ENCODE measurements around the gene PGAP1.

The PGAP1 gene

DNA sequence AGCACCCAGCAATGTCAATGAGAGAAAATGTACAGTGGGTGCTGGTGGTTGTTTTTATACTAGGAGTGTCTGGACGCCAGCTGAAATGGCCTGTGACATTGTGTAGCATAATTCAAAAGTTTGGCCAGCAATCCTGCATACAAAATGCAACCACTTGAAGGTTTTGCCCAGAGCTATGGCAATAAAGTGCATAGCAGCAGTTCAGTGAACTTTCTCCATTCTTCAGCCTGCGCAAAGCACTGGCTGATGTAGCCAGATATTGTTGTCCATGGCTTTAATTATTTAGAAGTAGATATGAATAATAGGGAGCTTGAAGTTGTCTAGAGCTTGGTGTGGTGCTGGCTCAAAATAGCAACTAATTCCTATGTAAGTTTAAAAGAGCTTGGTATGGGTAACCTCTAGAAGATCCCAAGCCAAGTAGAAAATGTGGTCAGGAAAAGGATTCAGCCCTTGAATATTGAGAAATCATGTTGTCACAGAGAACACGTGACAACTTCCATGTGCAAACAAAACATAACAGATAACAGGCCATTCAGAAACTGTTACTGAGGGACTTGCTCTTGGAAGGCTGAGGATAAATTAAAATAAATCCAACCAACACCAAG is 33.3 kb upstream of the PGAP1 start:
- TF ChIP-seq CTCF (conservative IDR thresholded peaks at IDR 0.05; ENCODE audit: low read depth, low read length): no peak
- DNase-seq (ENCODE audit: low read depth): peak; percentile 39
- H3K4me3 ChIP-seq (ENCODE audit: low read depth, low read length): no peak overlapping the region

DNA sequence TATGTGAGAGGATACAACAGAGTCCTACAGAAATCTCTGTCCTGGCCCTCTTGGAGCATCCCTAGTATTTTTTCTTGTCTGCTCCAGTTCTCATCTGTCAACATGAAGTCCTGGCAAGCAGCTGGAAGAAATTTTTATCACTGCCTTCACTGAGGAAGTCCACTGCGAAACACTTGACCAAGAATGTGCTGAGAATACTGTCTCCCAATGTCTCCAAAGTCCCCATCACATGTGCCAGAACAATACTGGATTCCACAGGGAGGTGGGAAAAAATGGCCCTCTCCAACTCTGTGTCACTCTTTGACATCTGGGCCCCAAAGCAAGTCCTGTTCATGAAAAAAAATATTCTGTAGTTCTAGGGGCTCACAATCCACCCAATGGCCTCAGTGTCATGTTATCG is 32.8 kb upstream of the PGAP1 start:
- no peak for DNase-seq (ENCODE audit: low read depth)
- TF ChIP-seq CTCF (conservative IDR thresholded peaks at IDR 0.05; ENCODE audit: low read depth, low read length): no peak
- H3K4me3 ChIP-seq (ENCODE audit: low read depth, low read length): no peak overlapping the region

- TF ChIP-seq CTCF (conservative IDR thresholded peaks at IDR 0.05; ENCODE audit: low read depth, low read length): no peak
- DNase-seq (ENCODE audit: low read depth): no peak
- no peak overlapping the region for H3K4me3 ChIP-seq (ENCODE audit: low read depth, low read length)
Measured at GRCh38 chr2:196957881-196958525, 31.5 kb upstream of the PGAP1 start.

DNA sequence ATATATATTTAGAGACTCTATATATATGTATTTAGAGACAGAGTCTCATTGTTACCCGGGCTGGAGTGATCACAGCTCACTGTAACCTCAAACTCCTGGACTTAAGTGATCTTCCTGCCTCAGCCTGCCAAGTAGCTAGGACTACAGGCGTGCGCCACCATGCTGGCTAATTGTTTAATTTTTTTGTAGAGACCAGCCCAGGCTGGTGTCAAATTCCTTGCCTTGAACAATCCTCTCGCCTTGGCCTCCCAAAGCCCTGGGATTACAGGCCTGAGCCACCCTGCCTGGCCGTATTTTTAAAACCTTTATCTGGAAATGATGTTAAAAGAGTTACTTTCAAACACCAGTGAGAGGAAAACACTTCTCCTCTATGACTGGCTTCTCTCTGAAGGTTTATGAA is 30.9 kb upstream of the PGAP1 start:
- no peak for TF ChIP-seq CTCF (conservative IDR thresholded peaks at IDR 0.05; ENCODE audit: low read depth, low read length)
- DNase-seq (ENCODE audit: low read depth): no peak
- H3K4me3 ChIP-seq (ENCODE audit: low read depth, low read length): no peak overlapping the region

- no peak for DNase-seq (ENCODE audit: low read depth)
- H3K4me3 ChIP-seq (ENCODE audit: low read depth, low read length): no peak overlapping the region
- no peak for TF ChIP-seq CTCF (conservative IDR thresholded peaks at IDR 0.05; ENCODE audit: low read depth, low read length)
Measured at GRCh38 chr2:196956069-196956468, 29.6 kb upstream of the PGAP1 start.

DNA sequence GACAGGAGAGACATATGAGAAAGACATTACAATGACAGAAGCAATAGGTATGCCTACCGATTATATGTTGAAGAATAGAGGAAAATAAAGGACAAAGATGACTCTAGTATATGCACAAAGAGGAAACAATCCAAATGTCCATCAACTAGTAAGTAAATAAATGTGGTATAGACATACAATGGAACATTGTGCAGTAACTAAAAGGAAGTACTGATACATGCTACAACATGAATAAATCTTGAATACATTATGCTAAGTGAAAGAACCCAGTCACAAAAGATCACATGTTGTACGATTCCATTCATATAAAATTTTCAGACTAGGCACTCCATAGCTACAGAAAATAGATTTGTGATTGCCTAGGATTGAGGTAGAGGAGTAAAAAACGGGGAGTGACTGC is 28.5 kb upstream of the PGAP1 start:
- no peak for DNase-seq (ENCODE audit: low read depth)
- TF ChIP-seq CTCF (conservative IDR thresholded peaks at IDR 0.05; ENCODE audit: low read depth, low read length): no peak
- no peak overlapping the region for H3K4me3 ChIP-seq (ENCODE audit: low read depth, low read length)

- no peak for DNase-seq (ENCODE audit: low read depth)
- TF ChIP-seq CTCF (conservative IDR thresholded peaks at IDR 0.05; ENCODE audit: low read depth, low read length): no peak
- H3K4me3 ChIP-seq (ENCODE audit: low read depth, low read length): no peak overlapping the region
Measured at GRCh38 chr2:196954001-196954400, 27.5 kb upstream of the PGAP1 start.

All from choroid plexus epithelial cell (primary cell).